Ovary (tissue), 9 donors: ENCODE results near the gene FBXL15. TPM values are rescaled to one million over a fixed set of nuclear protein-coding genes. Genes with fewer than 3 reads are reported as not detected.
A peak's percentile ranks its signal among the peaks of the same experiment; 100 is the strongest.

Experiments
- DNase-seq, 5 donors: peaks; one replicate each; pipeline ENCODE4 v3.0.0-alpha.2; 2019 to 2020
- H3K27ac ChIP-seq, 2 donors: fragments of 200-600 bp; one replicate each; pipeline versions ENCODE4 v1.5.1 to v1.8.0; 2019 to 2022
- H3K27me3 ChIP-seq: fragments of 200-600 bp; one replicate; pipeline ENCODE4 v1.8.0; 2022
- H3K36me3 ChIP-seq: fragments of 200-600 bp; sonication (generic); one replicate; pipeline ENCODE4 v1.5.1; 2019
- H3K4me1 ChIP-seq: one replicate; pipeline ENCODE4 v1.8.1; 2013; ENCODE audit warnings: mild to moderate bottlenecking, moderate library complexity; ENCODE audit not compliant: insufficient read depth
- H3K4me3 ChIP-seq: fragments of 200-600 bp; sonication (generic); one replicate; pipeline ENCODE4 v1.5.1; 2017
- H3K9me3 ChIP-seq, 2 donors: fragments of 200-600 bp in 1 of 2; sonication (generic) in 1 of 2; one replicate each; pipeline versions ENCODE4 v1.5.1 to v1.8.1; 2013 to 2019; ENCODE audit warnings: mild to moderate bottlenecking in 1 of 2, moderate library complexity in 1 of 2
- EP300 ChIP-seq: sonication (generic); formaldehyde crosslinking; IDR thresholded peaks from one replicate; pipeline ENCODE4 v1.6.1; 2017; ENCODE audit warnings: antibody characterized with exemption
- POLR2A ChIP-seq: fragments of 450-650 bp; IDR thresholded peaks from one replicate; pipeline ENCODE4 v1.6.1; 2017; ENCODE audit warnings: antibody characterized with exemption, mild to moderate bottlenecking, moderate library complexity
- WGBS, 3 donors: extraction: QIAGEN DNeasy Blood & Tissue Kit in 1 of 3; methylation state at CpG; one replicate each; pipeline versions ENCODE4 v1.1.5 to v1.1.7; 2013 to 2017; 5-methylcytosine and 5-hydroxymethylcytosine counted together
- intact Hi-C, 4 donors: fragments of 100-400 bp; cut with DNase I; formaldehyde crosslinking; loops; one replicate each; pipeline versions ENCODE4 v1.11.0 to v1.15.1; 2022 to 2023
- polyA plus RNA-seq, 2 donors: library from polyadenylated mRNA; stranded (reverse); fragments of 200-250 nt in 1 of 2; fragments of 350-450 nt in 1 of 2; fragmentation: Illumina TruSeq in 1 of 2; extraction: RNeasy Lipid Tissue Mini Kit (QIAGEN cat#74804) in 1 of 2; gene quantifications; one replicate each; pipeline ENCODE4 v1.2.3, GENCODE V29; 2013 to 2014
- total RNA-seq, 7 donors: library from RNA; depleted of rRNA in 2 of 7; stranded (reverse); fragments of >200 nt in 2 of 7; fragmentation: NEBNext Ultra II Directional in 3 of 7; extraction: Animal tissue kit (Norgen Biotek cat#: 25700) in 3 of 7; gene quantifications; one replicate each; pipeline versions ENCODE4 v1.1.0 to v1.2.4, GENCODE V29; 2016 to 2023
- TF ChIP-seq, protein P1 (sequence below), 3 donors: fragments of 450-650 bp in 2 of 3; fragments of 200-600 bp in 1 of 3; IDR thresholded peaks; one replicate each; pipeline versions ENCODE4 v1.5.1 to v1.8.0; 2016 to 2022; ENCODE audit warnings: antibody characterized with exemption in 3 of 3, mild to moderate bottlenecking in 1 of 3
- donor health status: DM: no; HTN: no; CAD: no; lungs with moderate emphysema.
- donor health status: DM: no; HTN: no; CAD: no.
- donor health status: Bipolar disorder and iron deficiency.
- donor health status: DM: yes; HTN: yes; CAD: no.
- donor health status: DM: no; HTN: no; CAD: no.
- donor health status: DM: yes; HTN: yes; CAD: no.

The FBXL15 gene
- total and polyA plus RNA-seq, 9 donors = 0.25 to 31.1 (median 19.2) TPM

- Histone ChIP-seq H3K9me3 (no peaks in the 10 kb centered on the region), H3K36me3 (no peaks in the 10 kb centered on the region), H3K4me3 (peak overlapping the region; percentile 98), H3K27ac (no peak overlapping the region), H3K27me3 (no peaks in the 10 kb centered on the region), H3K4me1 (peaks cover 21% of the 10 kb centered on the region)
- intact Hi-C loops = no loop called here
- peak; percentile 54 to 83 (median 77) for DNase-seq
- TF ChIP-seq POLR2A = no peak
- TF ChIP-seq, protein P1, sequence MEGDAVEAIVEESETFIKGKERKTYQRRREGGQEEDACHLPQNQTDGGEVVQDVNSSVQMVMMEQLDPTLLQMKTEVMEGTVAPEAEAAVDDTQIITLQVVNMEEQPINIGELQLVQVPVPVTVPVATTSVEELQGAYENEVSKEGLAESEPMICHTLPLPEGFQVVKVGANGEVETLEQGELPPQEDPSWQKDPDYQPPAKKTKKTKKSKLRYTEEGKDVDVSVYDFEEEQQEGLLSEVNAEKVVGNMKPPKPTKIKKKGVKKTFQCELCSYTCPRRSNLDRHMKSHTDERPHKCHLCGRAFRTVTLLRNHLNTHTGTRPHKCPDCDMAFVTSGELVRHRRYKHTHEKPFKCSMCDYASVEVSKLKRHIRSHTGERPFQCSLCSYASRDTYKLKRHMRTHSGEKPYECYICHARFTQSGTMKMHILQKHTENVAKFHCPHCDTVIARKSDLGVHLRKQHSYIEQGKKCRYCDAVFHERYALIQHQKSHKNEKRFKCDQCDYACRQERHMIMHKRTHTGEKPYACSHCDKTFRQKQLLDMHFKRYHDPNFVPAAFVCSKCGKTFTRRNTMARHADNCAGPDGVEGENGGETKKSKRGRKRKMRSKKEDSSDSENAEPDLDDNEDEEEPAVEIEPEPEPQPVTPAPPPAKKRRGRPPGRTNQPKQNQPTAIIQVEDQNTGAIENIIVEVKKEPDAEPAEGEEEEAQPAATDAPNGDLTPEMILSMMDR (IDR thresholded peaks at IDR 0.05) = no peak
- TF ChIP-seq EP300 = no peak
- 0 to 2% (median 0%) methylated on average over 34 to 54 of the region's 54 CpGs for WGBS, 3 donors
These were observed 1.1 kb upstream of the FBXL15 start for GRCh38 chr10:102419269-102420180.

GRCh38 chr10:102420181-102420713, 389 bp upstream of the FBXL15 start:
- TF ChIP-seq POLR2A (no peak), EP300 (no peak)
- TF ChIP-seq, protein P1 (IDR thresholded peaks at IDR 0.05) = no peak
- H3K27ac ChIP-seq = peak overlapping the region in 1 of 2 donors; percentile 89
- H3K4me1 ChIP-seq = peaks cover 21% of the 10 kb centered on the region
- H3K27me3 ChIP-seq = no peaks in the 10 kb centered on the region
- no peaks in the 10 kb centered on the region for H3K9me3 ChIP-seq
- WGBS, 3 donors = 1 to 2% (median 1%) methylated on average over 21 of the region's 21 CpGs
- intact Hi-C loops = no loop called here
- peak overlapping the region; percentile 98 for H3K4me3 ChIP-seq
- DNase-seq = peak in 2 of 5 donors; percentile 9 to 46
- H3K36me3 ChIP-seq = no peaks in the 10 kb centered on the region

DNA sequence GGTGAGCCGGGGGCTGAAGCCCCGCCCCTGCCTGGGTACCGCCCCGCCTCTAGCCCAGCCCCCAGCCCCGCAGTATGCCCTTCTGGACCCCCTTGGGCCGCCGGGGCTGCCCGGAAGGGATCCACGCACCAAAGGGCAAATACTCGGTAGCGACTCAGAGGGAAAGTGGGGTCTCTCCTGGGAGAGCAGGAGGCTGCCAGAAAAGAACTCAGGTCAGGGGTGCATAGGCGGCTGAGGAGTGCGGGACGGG, 796 bp downstream of the FBXL15 start:
- Histone ChIP-seq H3K36me3 (no peaks in the 10 kb centered on the region), H3K27me3 (no peaks in the 10 kb centered on the region), H3K4me3 (peak overlapping the region; percentile 98), H3K27ac (peak overlapping the region; percentile 73 to 89), H3K4me1 (peaks cover 21% of the 10 kb centered on the region), H3K9me3 (no peaks in the 10 kb centered on the region)
- intact Hi-C loops = no loop called here
- 0% methylated on average over 12 to 14 of the region's 14 CpGs for WGBS, 3 donors
- TF ChIP-seq EP300 = no peak
- TF ChIP-seq, protein P1 (IDR thresholded peaks at IDR 0.05) = no peak
- no peak for TF ChIP-seq POLR2A
- DNase-seq = no peak

DNA sequence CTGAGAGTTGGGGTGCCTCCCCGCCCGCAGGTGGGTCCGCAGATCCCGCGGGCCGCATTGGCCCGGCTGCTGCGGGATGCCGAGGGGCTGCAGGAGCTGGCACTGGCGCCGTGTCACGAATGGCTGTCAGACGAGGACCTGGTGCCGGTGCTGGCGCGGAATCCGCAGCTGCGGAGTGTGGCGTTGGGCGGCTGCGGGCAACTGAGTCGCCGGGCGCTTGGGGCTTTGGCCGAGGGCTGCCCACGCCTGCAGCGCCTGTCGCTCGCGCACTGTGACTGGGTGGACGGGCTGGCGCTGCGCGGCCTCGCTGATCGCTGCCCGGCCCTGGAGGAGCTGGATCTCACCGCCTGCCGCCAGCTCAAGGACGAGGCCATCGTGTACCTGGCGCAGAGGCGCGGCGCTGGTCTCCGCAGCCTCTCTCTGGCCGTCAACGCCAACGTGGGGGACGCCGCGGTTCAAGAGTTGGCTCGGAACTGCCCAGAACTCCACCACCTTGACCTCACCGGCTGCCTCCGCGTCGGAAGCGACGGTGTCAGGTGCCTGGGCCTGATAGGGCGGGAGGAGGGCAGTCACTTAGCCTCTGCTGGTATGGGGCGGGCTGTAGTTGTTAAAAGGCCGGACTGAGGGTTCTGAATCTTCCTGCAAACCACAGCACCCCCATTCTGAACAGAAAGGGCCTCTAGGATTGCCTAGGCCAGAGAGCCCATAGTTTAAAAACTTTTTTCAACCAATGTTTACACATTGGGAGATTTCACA, 1.3 kb downstream of the FBXL15 start:
- H3K27ac ChIP-seq = peak overlapping the region; percentile 73 to 89
- no peaks in the 10 kb centered on the region for H3K36me3 ChIP-seq
- no peaks in the 10 kb centered on the region for H3K27me3 ChIP-seq
- peak in 3 of 5 donors; percentile 24 to 58 (median 57) for DNase-seq
- TF ChIP-seq, protein P1 (IDR thresholded peaks at IDR 0.05) = no peak
- TF ChIP-seq EP300 = no peak
- no peak for TF ChIP-seq POLR2A
- no peaks in the 10 kb centered on the region for H3K9me3 ChIP-seq
- peak overlapping the region; percentile 98 for H3K4me3 ChIP-seq
- H3K4me1 ChIP-seq = peaks cover 21% of the 10 kb centered on the region
- WGBS, 3 donors = 1% methylated on average over 62 of the region's 62 CpGs
- intact Hi-C loops = no loop called here
